K562 (cell line): ENCODE results near the gene NUCB2. TPM values are rescaled to one million over a fixed set of nuclear protein-coding genes. Genes with fewer than 3 reads are reported as not detected.
A peak's percentile ranks its signal among the peaks of the same experiment; 100 is the strongest.

ENCODE experiments used
- ATAC-seq: fragments of 200-7000 bp; cut with Tn5 transposase; 3 replicates; pipeline ENCODE4 v1.9.1; 2020; ENCODE audit warnings: moderate library complexity
- BruUV-seq: library from RNA; stranded (reverse); fragments of 400-500 nt; replicated peaks from 2 replicates; lab custom pipeline; 2021; lab: Mats Ljungman, UMichigan
- CTCF ChIA-PET: fragments of 300-600 bp; formaldehyde crosslinking; extraction: SDS; loops from one replicate; lab custom pipeline; 2021; ENCODE audit warnings: low intra/inter-chr PET ratio; lab: Yijun Ruan, JAX
- POLR2A ChIA-PET: fragments of 300-600, 350-650 bp; sonication (Branson Sonifier 250); formaldehyde crosslinking; extraction: SDS; loops from one replicate; lab custom pipeline; 2021; ENCODE audit warnings: antibody characterized with exemption, inconsistent platforms; lab: Yijun Ruan, JAX
- DNase-seq, 4 experiments: peaks; one replicate each; pipeline versions ENCODE4 v3.0.0 to v3.0.0-alpha.2; 2011 to 2018; ENCODE audit warnings: low spot score in 3 of 4, mixed read lengths in 3 of 4; ENCODE audit errors: extremely low read depth in 1 of 4
- FAIRE-seq: peaks from 2 replicates; lab custom pipeline; 2011; peaks lifted over from hg19 to GRCh38; lab: Jason Lieb, UNC
- H2AFZ ChIP-seq: 2 replicates; pipeline ENCODE4 v1.6.0; 2011; ENCODE audit warnings: low read depth, low read length, control low read depth, inconsistent platforms
- H3K27ac ChIP-seq: fragments of 200-600 bp; 3 replicates; pipeline ENCODE4 v1.8.0; 2011; ENCODE audit warnings: low read depth, mild to moderate bottlenecking, control low read depth, inconsistent platforms, low read length, moderate library complexity, mixed read lengths; ENCODE audit errors: extremely low read depth
- H3K27me3 ChIP-seq, 2 experiments: fragments of 300-600 bp in 1 of 2; 2 replicates in 1 of 2; 3 replicates in 1 of 2; pipeline versions ENCODE4 v1.6.0 to v1.8.0; 2011; ENCODE audit warnings: inconsistent platforms in 2 of 2, low read length in 2 of 2, mild to moderate bottlenecking in 1 of 2, mixed read lengths in 1 of 2, moderate library complexity in 1 of 2; ENCODE audit not compliant: control insufficient read depth in 2 of 2, insufficient read depth in 2 of 2
- H3K36me3 ChIP-seq: fragments of 300-600 bp; 3 replicates; pipeline ENCODE4 v1.8.0; 2011; ENCODE audit warnings: mild to moderate bottlenecking, low read length, inconsistent platforms; ENCODE audit not compliant: control insufficient read depth, insufficient read depth
- H3K4me1 ChIP-seq, 2 experiments: fragments of 200-600 bp in 1 of 2; replicated peaks in 1 of 2; 2 replicates in 1 of 2; 3 replicates in 1 of 2; pipeline versions ENCODE4 v1.5.1 to v1.8.0; 2011; ENCODE audit warnings: inconsistent platforms in 2 of 2, low read length in 2 of 2, mild to moderate bottlenecking in 1 of 2, mixed read lengths in 1 of 2, moderate library complexity in 1 of 2; ENCODE audit not compliant: control insufficient read depth in 2 of 2, insufficient read depth in 2 of 2
- H3K4me2 ChIP-seq: 2 replicates; pipeline ENCODE4 v1.6.1; 2011; ENCODE audit warnings: low read length, control low read depth, inconsistent platforms, mixed read lengths; ENCODE audit not compliant: insufficient read depth
- H3K4me3 ChIP-seq: fragments of 200-600 bp; sonication (generic), shearing (Covaris generic); 2 replicates; pipeline ENCODE4 v1.5.1; 2016; ENCODE audit warnings: control low read depth, inconsistent platforms
- H3K79me2 ChIP-seq: fragments of 200-600 bp; 3 replicates; pipeline ENCODE4 v1.8.0; 2011; ENCODE audit warnings: low read length, inconsistent platforms; ENCODE audit not compliant: control insufficient read depth, insufficient read depth
- H3K9ac ChIP-seq, 2 experiments: 2 replicates each; pipeline versions ENCODE4 v1.6.0 to v1.6.1; 2011; ENCODE audit warnings: low read depth in 2 of 2, low read length in 2 of 2, control low read depth in 1 of 2, inconsistent platforms in 1 of 2, mild to moderate bottlenecking in 1 of 2, mixed read lengths in 1 of 2; ENCODE audit not compliant: insufficient read depth in 1 of 2
- H3K9me1 ChIP-seq: one replicate; pipeline ENCODE4 v1.6.0; 2011; ENCODE audit warnings: inconsistent platforms, mild to moderate bottlenecking, low read length, moderate library complexity; ENCODE audit not compliant: control insufficient read depth, insufficient read depth
- H3K9me3 ChIP-seq: replicated peaks from 2 replicates; pipeline ENCODE4 v1.5.1; 2011; ENCODE audit warnings: low read depth, low read length, inconsistent platforms; ENCODE audit not compliant: control insufficient read depth, insufficient read depth
- H4K20me1 ChIP-seq: replicated peaks from 2 replicates; pipeline ENCODE4 v1.6.1; 2011; ENCODE audit warnings: low read length, inconsistent platforms, mixed read lengths; ENCODE audit not compliant: control insufficient read depth, insufficient read depth
- CBX3 ChIP-seq, 2 experiments: IDR thresholded peaks; 1 replicate in 1 of 2; 2 replicates in 1 of 2; pipeline ENCODE4 v1.6.1; 2012; ENCODE audit warnings: inconsistent platforms in 2 of 2, low read length in 2 of 2, borderline replicate concordance in 1 of 2, control low read depth in 1 of 2
- CHCHD3 ChIP-seq: fragments of 250-450 bp; sonication (Bioruptor Pico); IDR thresholded peaks from 2 replicates; pipeline ENCODE4 v2.1.2; 2022; ENCODE audit warnings: mild to moderate bottlenecking
- EP400 ChIP-seq: fragments of 450-650 bp; IDR thresholded peaks from 2 replicates; pipeline ENCODE4 v1.6.1; 2017; ENCODE audit warnings: antibody characterized with exemption, mild to moderate bottlenecking, moderate library complexity
- HMG20B ChIP-seq: fragments of 250-450 bp; sonication (Bioruptor Pico); IDR thresholded peaks from 2 replicates; pipeline ENCODE4 v1.5.0; 2021; ENCODE audit warnings: mild to moderate bottlenecking
- NFYB ChIP-seq: IDR thresholded peaks from 2 replicates; pipeline ENCODE4 v1.6.1; 2011; ENCODE audit warnings: mild to moderate bottlenecking, moderate library complexity; ENCODE audit not compliant: insufficient read length; ENCODE audit errors: extremely low read depth
- NRF1 ChIP-seq, 2 experiments: fragments of 450-650 bp; IDR thresholded peaks in 1 of 2; conservative IDR thresholded peaks in 1 of 2; 2 replicates each; pipeline ENCODE4 v1.6.1; 2014; ENCODE audit warnings: mild to moderate bottlenecking in 2 of 2
- POLR2AphosphoS2 ChIP-seq: IDR thresholded peaks from 2 replicates; pipeline ENCODE4 v1.6.1; 2012; ENCODE audit warnings: low read length, improper control_type of control experiment
- POLR2AphosphoS5 ChIP-seq: IDR thresholded peaks from 2 replicates; pipeline ENCODE4 v1.6.1; 2011; ENCODE audit warnings: mild to moderate bottlenecking, low read depth, low read length, moderate library complexity; ENCODE audit not compliant: control insufficient read depth, insufficient read depth
- SRSF1 ChIP-seq: fragments of 200-400 bp; formaldehyde crosslinking; IDR thresholded peaks from 2 replicates; pipeline ENCODE4 v1.6.1; 2017; ENCODE audit warnings: mild to moderate bottlenecking, low read depth, low read length, moderate library complexity
- YY1 ChIP-seq, 3 experiments: IDR thresholded peaks; 2 replicates each; pipeline ENCODE4 v1.6.1; 2011; ENCODE audit warnings: low read length in 2 of 3, mild to moderate bottlenecking in 2 of 3, moderate library complexity in 2 of 3, borderline replicate concordance in 1 of 3, control low read depth in 1 of 3, low read depth in 1 of 3; ENCODE audit not compliant: insufficient read depth in 3 of 3, insufficient replicate concordance in 2 of 3, control insufficient read depth in 1 of 3, insufficient read length in 1 of 3; ENCODE audit errors: extremely low read depth in 1 of 3
- ZNF174 ChIP-seq: fragments of 250-450 bp; sonication (Bioruptor Pico); IDR thresholded peaks from 2 replicates; pipeline ENCODE4 v1.4.0; 2020; ENCODE audit warnings: mild to moderate bottlenecking
- ZNF639 ChIP-seq, 2 experiments: fragments of 200-800 bp in 1 of 2; sonication (Bioruptor generic) in 1 of 2; sonication (generic) in 1 of 2; formaldehyde crosslinking in 1 of 2; IDR thresholded peaks in 1 of 2; conservative IDR thresholded peaks in 1 of 2; 2 replicates each; pipeline versions ENCODE4 v1.5.0 to v1.6.1; 2016 to 2020; ENCODE audit warnings: missing compliant biosample characterization in 1 of 2, missing genetic modification characterization in 1 of 2, missing genetic modification reagents in 1 of 2
- ZNF740 ChIP-seq, 3 experiments: fragments of 200-800 bp in 1 of 3; sonication (Bioruptor generic) in 1 of 3; sonication (generic) in 1 of 3; formaldehyde crosslinking in 1 of 3; IDR thresholded peaks; 2 replicates each; pipeline versions ENCODE4 v1.6.1 to v1.8.0; 2016 to 2022; ENCODE audit warnings: mild to moderate bottlenecking in 2 of 3, missing compliant biosample characterization in 2 of 3, missing genetic modification characterization in 2 of 3, missing genetic modification reagents in 1 of 3
- ZNF75A ChIP-seq: fragments of 450-650 bp; formaldehyde crosslinking; IDR thresholded peaks from 2 replicates; pipeline ENCODE4 v1.4.0; 2020; ENCODE audit warnings: mild to moderate bottlenecking
- WGBS: fragments of 100-300 bp; shearing (Covaris generic); methylation state at CpG from one replicate; pipeline ENCODE4 v1.1.6; 2016; ENCODE audit warnings: low coverage, mixed read lengths; ENCODE audit not compliant: insufficient coverage; ENCODE audit errors: missing lambda C conversion rate; 5-methylcytosine and 5-hydroxymethylcytosine counted together
- in situ Hi-C: fragments of 300-500 bp; cut with MboI; formaldehyde crosslinking; loops from 4 replicates; pipeline ENCODE4 v1.15.0; 2018; ENCODE audit warnings: inconsistent platforms, mixed read lengths
- intact Hi-C: fragments of 100-400 bp; cut with micrococcal nuclease; formaldehyde crosslinking; loops from 2 replicates; pipeline ENCODE4 v1.14.2; 2022
- polyA plus RNA-seq, 8 experiments: library from polyadenylated mRNA; depleted of rRNA in 4 of 8; stranded (reverse) in 5 of 8; unstranded in 3 of 8; fragments of >200 nt; fragmentation: Nextera tagmentation in 2 of 8; fragmentation: Illumina TruSeq in 1 of 8; extraction: Ambion mirVana in 2 of 8; extraction: Trizol in 1 of 8; gene quantifications; 2 replicates each; pipeline versions ENCODE4 v1.2.1 to v1.2.3, GENCODE V29; 2011 to 2014; ENCODE audit warnings: inconsistent platforms in 1 of 8, missing spikeins in 1 of 8
- total RNA-seq, 7 experiments: library from RNA; depleted of rRNA in 6 of 7; stranded (reverse); fragments of >200 nt in 6 of 7; fragmentation: Illumina TruSeq in 2 of 7; extraction: Trizol in 2 of 7; gene quantifications; 2 replicates each; pipeline versions ENCODE4 v1.2.1 to v1.2.3, GENCODE V29; 2011 to 2021; ENCODE audit warnings: low replicate concordance in 1 of 7
- TF ChIP-seq, protein P1 (sequence below): fragments of 450-650 bp; IDR thresholded peaks from 2 replicates; pipeline ENCODE4 v1.6.1; 2017; ENCODE audit warnings: antibody characterized with exemption, mild to moderate bottlenecking

The NUCB2 gene
- total and polyA plus RNA-seq, 9 of the 15 experiments (the other 6 are each of a cell fraction or from before 2014, with no cell fraction given), result 54.0 to 108 (median 84.6) TPM

DNA sequence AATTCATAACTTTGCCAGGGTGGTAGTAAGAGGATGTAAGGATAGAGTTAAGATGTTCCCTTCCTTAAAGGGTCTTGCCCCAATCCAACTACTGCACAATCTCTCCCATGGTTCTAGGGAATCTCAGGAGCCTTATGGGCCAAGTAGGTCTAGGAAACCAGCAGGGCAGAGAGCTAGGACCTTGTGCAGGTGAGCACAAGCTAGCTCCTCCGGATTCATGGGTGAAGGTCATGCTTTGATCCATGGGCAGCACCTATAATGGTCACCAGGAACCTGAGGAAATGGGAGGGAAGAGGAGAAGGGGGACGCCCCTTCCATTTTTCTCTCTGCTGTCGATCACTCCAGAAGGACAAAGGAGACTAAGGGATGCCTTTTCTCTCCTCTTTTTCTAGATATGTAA, 95.1 kb downstream of the NUCB2 start:
- Histone ChIP-seq H3K4me1 (no peaks in the 10 kb centered on the region), H3K27me3 (no peaks in the 10 kb centered on the region), H3K36me3 (peaks cover 100% of the 10 kb centered on the region), H3K4me3 (no peak overlapping the region), H3K79me2 (no peaks in the 10 kb centered on the region), H3K27ac (no peak overlapping the region), H4K20me1 (no peaks in the 10 kb centered on the region), H3K9me3 (peaks cover 33% of the 10 kb centered on the region), H2AFZ (no peak overlapping the region), H3K9me1 (no peaks in the 10 kb centered on the region), H3K9ac (no peak overlapping the region), H3K4me2 (no peak overlapping the region)
- in situ Hi-C loops, result no loop called here
- peak; percentile 72 for ATAC-seq
- WGBS, result 86% methylated on average over 3 of the region's 3 CpGs
- FAIRE-seq, result no peak
- POLR2A ChIA-PET, result no interaction called here
- CTCF ChIA-PET, result interaction anchor here (0.6 kb wide), 1 partner anchor 156 kb away, joined by 3 read pairs; no protein-coding TSS in a partner anchor
- peak in 2 of 4 experiments; percentile 24 to 64 for DNase-seq
- intact Hi-C loops, result no loop called here
- BruUV-seq, result no TSS peak
- TF ChIP-seq POLR2AphosphoS5 (no peak), EP400 (no peak), CHCHD3 (CRISPR knock-in tag) (no peak), NFYB (no peak), NRF1 (conservative IDR thresholded peaks at IDR 0.05 in 1 of 2, IDR thresholded peaks at IDR 0.05 in 1 of 2) (no peak), CBX3 (IDR thresholded peaks at IDR 0.05; ENCODE audit: borderline replicate concordance in 1 of 2, low read length in 2 of 2) (peak; percentile 98 to 99), YY1 (IDR thresholded peaks at IDR 0.05; ENCODE audit: borderline replicate concordance in 1 of 3, control insufficient read depth in 1 of 3, extremely low read depth in 1 of 3, insufficient read depth in 3 of 3, insufficient read length in 1 of 3, insufficient replicate concordance in 2 of 3, low read depth in 1 of 3, low read length in 2 of 3) (peak in 1 of 3 experiments; percentile 36), ZNF639 (CRISPR knock-in tag; conservative IDR thresholded peaks at IDR 0.05 in 1 of 2, IDR thresholded peaks at IDR 0.05 in 1 of 2) (no peak), SRSF1 (no peak), ZNF75A (CRISPR knock-in tag) (no peak), ZNF740 (CRISPR knock-in tag; IDR thresholded peaks at IDR 0.05) (no peak), ZNF740 (tag; IDR thresholded peaks at IDR 0.05) (no peak), HMG20B (CRISPR knock-in tag) (no peak), POLR2AphosphoS2 (no peak), ZNF174 (CRISPR knock-in tag) (no peak)
- TF ChIP-seq, protein P1, sequence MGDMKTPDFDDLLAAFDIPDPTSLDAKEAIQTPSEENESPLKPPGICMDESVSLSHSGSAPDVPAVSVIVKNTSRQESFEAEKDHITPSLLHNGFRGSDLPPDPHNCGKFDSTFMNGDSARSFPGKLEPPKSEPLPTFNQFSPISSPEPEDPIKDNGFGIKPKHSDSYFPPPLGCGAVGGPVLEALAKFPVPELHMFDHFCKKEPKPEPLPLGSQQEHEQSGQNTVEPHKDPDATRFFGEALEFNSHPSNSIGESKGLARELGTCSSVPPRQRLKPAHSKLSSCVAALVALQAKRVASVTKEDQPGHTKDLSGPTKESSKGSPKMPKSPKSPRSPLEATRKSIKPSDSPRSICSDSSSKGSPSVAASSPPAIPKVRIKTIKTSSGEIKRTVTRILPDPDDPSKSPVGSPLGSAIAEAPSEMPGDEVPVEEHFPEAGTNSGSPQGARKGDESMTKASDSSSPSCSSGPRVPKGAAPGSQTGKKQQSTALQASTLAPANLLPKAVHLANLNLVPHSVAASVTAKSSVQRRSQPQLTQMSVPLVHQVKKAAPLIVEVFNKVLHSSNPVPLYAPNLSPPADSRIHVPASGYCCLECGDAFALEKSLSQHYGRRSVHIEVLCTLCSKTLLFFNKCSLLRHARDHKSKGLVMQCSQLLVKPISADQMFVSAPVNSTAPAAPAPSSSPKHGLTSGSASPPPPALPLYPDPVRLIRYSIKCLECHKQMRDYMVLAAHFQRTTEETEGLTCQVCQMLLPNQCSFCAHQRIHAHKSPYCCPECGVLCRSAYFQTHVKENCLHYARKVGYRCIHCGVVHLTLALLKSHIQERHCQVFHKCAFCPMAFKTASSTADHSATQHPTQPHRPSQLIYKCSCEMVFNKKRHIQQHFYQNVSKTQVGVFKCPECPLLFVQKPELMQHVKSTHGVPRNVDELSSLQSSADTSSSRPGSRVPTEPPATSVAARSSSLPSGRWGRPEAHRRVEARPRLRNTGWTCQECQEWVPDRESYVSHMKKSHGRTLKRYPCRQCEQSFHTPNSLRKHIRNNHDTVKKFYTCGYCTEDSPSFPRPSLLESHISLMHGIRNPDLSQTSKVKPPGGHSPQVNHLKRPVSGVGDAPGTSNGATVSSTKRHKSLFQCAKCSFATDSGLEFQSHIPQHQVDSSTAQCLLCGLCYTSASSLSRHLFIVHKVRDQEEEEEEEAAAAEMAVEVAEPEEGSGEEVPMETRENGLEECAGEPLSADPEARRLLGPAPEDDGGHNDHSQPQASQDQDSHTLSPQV, result no peak
